GM12878 (cell line): Measurements from ENCODE around the gene ST8SIA1.

Experiments used
- BACH1 ChIP-seq: fragments of 450-650 bp; IDR thresholded peaks from 2 replicates; pipeline ENCODE4 v1.6.1; 2017; ENCODE audit warnings: mild to moderate bottlenecking, borderline replicate concordance
- CEBPZ ChIP-seq: fragments of 150-350 bp; IDR thresholded peaks from 2 replicates; pipeline ENCODE4 v1.6.1; 2016; ENCODE audit warnings: low read depth, low read length
- CTCF ChIP-seq, 3 experiments: IDR thresholded peaks in 2 of 3; conservative IDR thresholded peaks in 1 of 3; 2 replicates each; pipeline ENCODE4 v1.5.1; 2011; ENCODE audit warnings: low read depth in 3 of 3, low read length in 3 of 3, mild to moderate bottlenecking in 3 of 3, control low read depth in 2 of 3, moderate library complexity in 2 of 3, inconsistent platforms in 1 of 3, mixed read lengths in 1 of 3; ENCODE audit not compliant: control insufficient read depth in 2 of 3, insufficient read depth in 1 of 3; ENCODE audit errors: extremely low read depth in 1 of 3
- JUND ChIP-seq: IDR thresholded peaks from 2 replicates; pipeline ENCODE4 v1.6.1; 2012; ENCODE audit warnings: low read depth, mild to moderate bottlenecking, low read length, improper control_type of control experiment, moderate library complexity
- NR2C2 ChIP-seq: IDR thresholded peaks from 2 replicates; pipeline ENCODE4 v1.6.1; 2011; ENCODE audit warnings: borderline replicate concordance, low read depth; ENCODE audit not compliant: control insufficient read depth, insufficient read length
- POLR2A ChIP-seq: IDR thresholded peaks from 2 replicates; pipeline ENCODE4 v1.6.1; 2011; ENCODE audit warnings: low read depth, mild to moderate bottlenecking, low read length
- RELA ChIP-seq: fragments of 450-650 bp; IDR thresholded peaks from 2 replicates; pipeline ENCODE4 v1.8.0; 2014; ENCODE audit warnings: borderline replicate concordance; ENCODE audit not compliant: partially characterized antibody
- RELB ChIP-seq: fragments of 450-650 bp; IDR thresholded peaks from 2 replicates; pipeline ENCODE4 v1.6.1; 2017; ENCODE audit warnings: low read depth, mild to moderate bottlenecking, moderate library complexity
- REST ChIP-seq: IDR thresholded peaks from 2 replicates; pipeline ENCODE4 v1.6.1; 2012; ENCODE audit warnings: mild to moderate bottlenecking, low read depth, low read length
- SUZ12 ChIP-seq: fragments of 200-600 bp; sonication (generic); IDR thresholded peaks from one replicate; pipeline ENCODE4 v1.6.1; 2018; ENCODE audit warnings: antibody characterized with exemption, mild to moderate bottlenecking; ENCODE audit not compliant: unreplicated experiment
- YY1 ChIP-seq: IDR thresholded peaks from 2 replicates; pipeline ENCODE4 v1.6.1; 2011; ENCODE audit warnings: low read depth, mild to moderate bottlenecking, low read length
- ZNF24 ChIP-seq: fragments of 450-650 bp; IDR thresholded peaks from 2 replicates; pipeline ENCODE4 v1.6.1; 2017; ENCODE audit warnings: antibody characterized with exemption, mild to moderate bottlenecking

GRCh38 chr12:22313963-22314330, 20.6 kb downstream of the ST8SIA1 start:
- TF ChIP-seq SUZ12 (no peak), POLR2A (no peak), CTCF (IDR thresholded peaks at IDR 0.05 in 2 of 3, conservative IDR thresholded peaks at IDR 0.05 in 1 of 3; ENCODE audit: control insufficient read depth in 2 of 3, extremely low read depth in 1 of 3, insufficient read depth in 1 of 3, low read depth in 3 of 3, low read length in 3 of 3) (no peak), BACH1 (no peak), ZNF24 (no peak), YY1 (no peak), NR2C2 (no peak), RELA (no peak), JUND (no peak), RELB (no peak), CEBPZ (no peak), REST (no peak)
